Measurements from ENCODE around the gene SRGAP3. TPM values are rescaled to one million over a fixed set of nuclear protein-coding genes. Genes with fewer than 3 reads are reported as not detected.

The SRGAP3 gene
- total RNA-seq, 6 experiments from 2014 or later, result 1.8 to 5.2 (median 3.1) TPM

- Histone ChIP-seq H3K36me3 (no peaks in the 10 kb centered on the region), H3K4me1 (peaks cover 0 to 2% (median 0%) of the 10 kb centered on the region in 4 donors), H3K4me3 (no peak overlapping the region), H3K9me3 (no peaks in the 10 kb centered on the region), H3K27me3 (no peaks in the 10 kb centered on the region), H3K27ac (no peak overlapping the region)
- DNase-seq, result peak in 1 of 3 donors; percentile 25
- intact Hi-C loops (cut with DNase I), result loop anchor here in 1 of 2 donors (5.0 kb wide), 1 partner anchor 100 kb away; no protein-coding TSS in a partner anchor
- WGBS (ENCODE audit: insufficient coverage, low coverage, low lambda C conversion rate, missing lambda C conversion rate), result 37% methylated on average over 13 of the region's 13 CpGs
- peak; percentile 84 to 96 (median 87) for ATAC-seq
- TF ChIP-seq CTCF (IDR thresholded peaks at IDR 0.05) (peak; percentile 85 to 93 (median 86)), POLR2A (IDR thresholded peaks at IDR 0.05) (no peak)
These were observed 182.0 kb downstream of the SRGAP3 start for GRCh38 chr3:9067352-9067975.

GRCh38 chr3:9066775-9067174, 182.7 kb downstream of the SRGAP3 start:
- Histone ChIP-seq H3K4me3 (no peak overlapping the region), H3K4me1 (peaks cover 0 to 2% (median 0%) of the 10 kb centered on the region in 4 donors), H3K36me3 (no peaks in the 10 kb centered on the region), H3K27ac (no peak overlapping the region), H3K27me3 (no peaks in the 10 kb centered on the region), H3K9me3 (no peaks in the 10 kb centered on the region)
- intact Hi-C loops (cut with DNase I), result loop anchor here in 1 of 2 donors (5.0 kb wide), 1 partner anchor 99 kb away; no protein-coding TSS in a partner anchor
- ATAC-seq (no peak), DNase-seq (no peak)
- WGBS (ENCODE audit: insufficient coverage, low coverage, low lambda C conversion rate, missing lambda C conversion rate), result 66% methylated on average over 3 of the region's 3 CpGs
- TF ChIP-seq POLR2A (IDR thresholded peaks at IDR 0.05) (no peak), CTCF (IDR thresholded peaks at IDR 0.05) (no peak)

GRCh38 chr3:9066141-9066540, 183.3 kb downstream of the SRGAP3 start:
- DNase-seq (no peak), ATAC-seq (no peak)
- Histone ChIP-seq H3K4me3 (no peak overlapping the region), H3K4me1 (peaks cover 0 to 2% (median 0%) of the 10 kb centered on the region in 4 donors), H3K36me3 (no peaks in the 10 kb centered on the region), H3K9me3 (no peaks in the 10 kb centered on the region), H3K27ac (no peak overlapping the region), H3K27me3 (no peaks in the 10 kb centered on the region)
- intact Hi-C loops (cut with DNase I), result loop anchor here in 1 of 2 donors (5.0 kb wide), 1 partner anchor 99 kb away; no protein-coding TSS in a partner anchor
- WGBS (ENCODE audit: insufficient coverage, low coverage, low lambda C conversion rate, missing lambda C conversion rate), result 49% methylated on average over 2 of the region's 2 CpGs
- TF ChIP-seq CTCF (IDR thresholded peaks at IDR 0.05) (no peak), POLR2A (IDR thresholded peaks at IDR 0.05) (no peak)

- Histone ChIP-seq H3K4me3 (no peak overlapping the region), H3K36me3 (no peaks in the 10 kb centered on the region), H3K27me3 (no peaks in the 10 kb centered on the region), H3K9me3 (no peaks in the 10 kb centered on the region), H3K4me1 (peaks cover 0 to 2% (median 0%) of the 10 kb centered on the region in 4 donors), H3K27ac (no peak overlapping the region)
- intact Hi-C loops (cut with DNase I), result loop anchor here in 1 of 2 donors (5.0 kb wide), 1 partner anchor 98 kb away; no protein-coding TSS in a partner anchor
- DNase-seq (no peak), ATAC-seq (no peak)
- WGBS (ENCODE audit: insufficient coverage, low coverage, low lambda C conversion rate, missing lambda C conversion rate), result 89% methylated on average over 4 of the region's 5 CpGs
- TF ChIP-seq POLR2A (IDR thresholded peaks at IDR 0.05) (no peak), CTCF (IDR thresholded peaks at IDR 0.05) (no peak)
These were observed 184.6 kb downstream of the SRGAP3 start for GRCh38 chr3:9064850-9065249.
